Esophagus squamous epithelium (tissue), 4 donors: Measurements from ENCODE around the gene CAMK1D.

ENCODE experiments used
- CTCF ChIP-seq, 6 experiments: fragments of 450-650 bp in 4 of 6; fragments of 200-600 bp in 2 of 6; sonication (generic) in 2 of 6; IDR thresholded peaks; one replicate each; pipeline ENCODE4 v1.5.1; 2016 to 2019; ENCODE audit warnings: antibody characterized with exemption in 6 of 6, mild to moderate bottlenecking in 4 of 6, moderate library complexity in 4 of 6
- POLR2A ChIP-seq, 4 donors: fragments of 450-650 bp; IDR thresholded peaks; one replicate each; pipeline ENCODE4 v1.6.1; 2017; ENCODE audit warnings: antibody characterized with exemption in 4 of 4, mild to moderate bottlenecking in 4 of 4, moderate library complexity in 3 of 4

GRCh38 chr10:12499076-12499986 lies 150.0 kb downstream of the CAMK1D start:
- TF ChIP-seq POLR2A (IDR thresholded peaks at IDR 0.05), result no peak
- no peak for TF ChIP-seq CTCF (IDR thresholded peaks at IDR 0.05)
